Measurements from ENCODE around the gene FAM9B.

Gene FAM9B

GRCh38 chrX:8980756-8981155 is 53.2 kb downstream of the FAM9B start:
- no peak for DNase-seq (ENCODE audit: low read depth in 2 of 2)
